Astrocyte of the spinal cord (primary cell): ENCODE measurements around the gene ZSCAN20.
"Not testable (repeated sequence)": the region's sequence is repeated elsewhere in the genome, so short reads cannot be mapped to it uniquely, and the experiment has no call there.

Experiments used
- DNase-seq: peaks from one replicate; pipeline ENCODE4 v3.0.0; 2011; ENCODE audit warnings: low read depth, low spot score
- H3K4me3 ChIP-seq: 2 replicates; pipeline ENCODE4 v1.5.1; 2011; ENCODE audit warnings: low read depth, mild to moderate bottlenecking, low read length, moderate library complexity
- in situ Hi-C: cut with HindIII; loops from 2 replicates; pipeline ENCODE4 v1.10.0; 2017; ENCODE audit warnings: low sequenced_read_pairs
- TF ChIP-seq, protein P1 (sequence below): IDR thresholded peaks from 2 replicates; pipeline ENCODE4 v1.5.1; 2012; ENCODE audit warnings: low read depth, mild to moderate bottlenecking, low read length, inconsistent platforms

Gene ZSCAN20

DNA sequence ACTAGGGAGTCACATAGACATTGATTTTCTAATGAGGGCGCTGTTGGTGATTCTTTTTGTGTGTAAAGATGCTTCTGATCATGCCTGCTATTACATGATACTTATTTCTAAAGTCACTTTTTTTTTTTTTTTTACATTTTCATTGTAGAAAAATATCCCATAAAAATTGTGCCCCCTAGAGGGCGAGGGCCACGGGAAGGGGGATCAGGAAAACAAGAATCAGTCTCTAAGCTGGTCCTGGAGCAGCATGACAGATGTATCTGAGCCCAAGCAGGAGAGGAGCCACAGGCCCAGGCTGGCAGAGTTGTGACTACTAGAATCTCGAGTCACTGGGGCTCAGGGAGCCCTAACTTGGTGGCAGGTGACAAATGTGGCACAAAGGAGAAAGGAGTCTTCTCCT lies 28.1 kb downstream of the ZSCAN20 start:
- no peak for DNase-seq
- H3K4me3 ChIP-seq = no peak overlapping the region
- in situ Hi-C loops = no loop called here
- TF ChIP-seq, protein P1, sequence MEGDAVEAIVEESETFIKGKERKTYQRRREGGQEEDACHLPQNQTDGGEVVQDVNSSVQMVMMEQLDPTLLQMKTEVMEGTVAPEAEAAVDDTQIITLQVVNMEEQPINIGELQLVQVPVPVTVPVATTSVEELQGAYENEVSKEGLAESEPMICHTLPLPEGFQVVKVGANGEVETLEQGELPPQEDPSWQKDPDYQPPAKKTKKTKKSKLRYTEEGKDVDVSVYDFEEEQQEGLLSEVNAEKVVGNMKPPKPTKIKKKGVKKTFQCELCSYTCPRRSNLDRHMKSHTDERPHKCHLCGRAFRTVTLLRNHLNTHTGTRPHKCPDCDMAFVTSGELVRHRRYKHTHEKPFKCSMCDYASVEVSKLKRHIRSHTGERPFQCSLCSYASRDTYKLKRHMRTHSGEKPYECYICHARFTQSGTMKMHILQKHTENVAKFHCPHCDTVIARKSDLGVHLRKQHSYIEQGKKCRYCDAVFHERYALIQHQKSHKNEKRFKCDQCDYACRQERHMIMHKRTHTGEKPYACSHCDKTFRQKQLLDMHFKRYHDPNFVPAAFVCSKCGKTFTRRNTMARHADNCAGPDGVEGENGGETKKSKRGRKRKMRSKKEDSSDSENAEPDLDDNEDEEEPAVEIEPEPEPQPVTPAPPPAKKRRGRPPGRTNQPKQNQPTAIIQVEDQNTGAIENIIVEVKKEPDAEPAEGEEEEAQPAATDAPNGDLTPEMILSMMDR = peak; percentile 30

DNA sequence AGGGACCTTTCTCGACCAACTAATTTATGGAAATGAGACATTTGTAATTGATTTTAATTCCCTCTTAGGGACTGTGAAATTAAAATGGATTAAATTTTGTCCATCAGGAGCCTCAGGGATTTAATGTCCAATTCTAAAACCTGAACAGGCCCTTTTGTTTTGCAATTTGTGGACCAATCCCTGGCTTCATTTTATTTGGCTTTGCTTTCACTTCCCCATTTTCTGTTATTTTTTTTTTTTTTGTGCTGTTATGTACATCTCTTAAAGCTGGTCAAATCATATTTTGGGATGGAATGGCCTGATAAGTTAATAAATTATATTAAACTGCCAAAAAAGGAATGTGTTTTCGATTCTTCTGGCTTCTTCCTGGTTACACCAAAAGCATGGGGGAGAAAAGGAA lies 28.9 kb downstream of the ZSCAN20 start:
- TF ChIP-seq, protein P1 = no peak
- DNase-seq = no peak
- H3K4me3 ChIP-seq = no peak overlapping the region
- in situ Hi-C loops = no loop called here

DNA sequence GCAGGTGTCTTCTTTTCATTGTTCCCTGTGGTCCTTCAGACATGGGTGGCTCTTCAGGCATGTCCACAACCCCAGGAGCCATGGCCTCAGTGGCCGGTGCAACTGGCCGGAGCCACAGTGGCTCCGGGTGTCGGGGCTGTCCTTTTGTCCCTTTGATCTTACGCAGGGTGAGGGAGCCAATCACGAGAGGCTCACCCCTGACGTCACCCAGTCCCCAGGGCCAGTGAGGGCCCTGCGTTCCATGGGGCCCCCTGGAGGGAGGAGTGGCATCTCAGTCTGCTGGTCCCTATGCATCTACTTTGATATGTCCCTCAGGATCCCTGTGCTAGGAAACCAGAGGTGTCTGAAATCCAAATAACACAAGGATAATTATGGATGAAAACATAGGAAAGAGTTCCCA lies 29.3 kb downstream of the ZSCAN20 start:
- H3K4me3 ChIP-seq = no peak overlapping the region
- in situ Hi-C loops = no loop called here
- TF ChIP-seq, protein P1 = no peak
- DNase-seq = no peak

DNA sequence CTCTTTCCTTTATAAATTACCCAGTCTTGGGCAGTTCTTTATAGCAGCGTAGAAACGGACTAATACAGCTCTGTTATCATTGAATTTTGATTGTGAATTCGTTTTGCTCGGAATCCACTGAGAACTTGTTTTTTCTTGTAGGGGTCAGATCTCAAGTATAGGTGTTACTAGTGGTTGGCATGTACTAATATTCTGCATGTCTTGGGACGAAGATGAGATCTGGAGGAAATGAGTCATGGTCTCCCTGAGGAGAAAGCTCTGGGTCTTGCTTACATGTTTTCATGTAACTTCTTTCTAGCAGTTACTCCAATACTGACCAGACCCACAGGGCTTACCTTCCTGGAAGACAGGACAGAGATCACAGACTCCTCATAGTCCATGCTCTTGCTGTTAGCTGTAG lies 30.3 kb downstream of the ZSCAN20 start:
- TF ChIP-seq, protein P1 = no peak
- in situ Hi-C loops = no loop called here
- DNase-seq = peak; percentile 54

DNA sequence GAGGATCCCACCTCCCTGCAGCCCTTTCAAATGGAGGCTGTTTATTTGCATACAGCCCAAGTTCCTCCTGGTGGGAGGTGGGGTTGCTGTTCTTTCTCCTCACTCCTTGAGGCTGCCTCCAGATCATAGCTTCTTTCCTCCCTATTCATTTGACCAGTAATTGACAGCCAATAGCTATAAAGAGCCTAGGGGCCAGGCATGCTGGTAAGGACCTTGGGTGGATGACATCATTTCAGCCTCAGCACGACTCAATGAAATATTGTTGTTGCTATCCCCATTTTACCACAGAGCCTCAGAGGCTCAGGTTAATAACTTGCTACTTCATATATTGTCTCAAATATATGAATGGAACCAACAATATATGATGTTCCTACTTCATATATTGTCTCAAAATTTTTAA lies 31.1 kb downstream of the ZSCAN20 start:
- in situ Hi-C loops = no loop called here

More for the DNA sequence above, 30.3 kb downstream of the ZSCAN20 start:
- H3K4me3 ChIP-seq = no peak overlapping the region

DNA sequence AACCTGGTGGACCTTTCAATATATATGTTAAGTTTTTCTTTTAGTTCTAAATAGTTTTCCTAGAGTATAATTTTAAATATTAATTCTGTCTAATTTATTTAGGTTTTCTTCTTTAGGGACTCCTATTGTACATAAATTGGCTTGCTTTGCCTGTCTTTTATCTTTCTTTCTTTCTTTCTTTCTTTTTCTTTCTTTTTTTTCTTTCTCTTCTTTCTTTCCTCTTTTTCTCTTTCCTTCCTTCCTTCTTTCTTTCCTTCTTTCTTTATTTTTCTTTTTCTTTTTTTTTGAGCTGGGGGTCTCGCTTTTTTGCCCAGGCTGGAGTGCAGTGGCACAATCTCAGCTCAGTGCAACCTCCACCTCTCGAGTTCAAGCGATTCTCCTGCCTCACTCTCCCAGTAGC lies 35.2 kb downstream of the ZSCAN20 start:
- TF ChIP-seq, protein P1 = no peak
- DNase-seq = no peak
- no peak overlapping the region for H3K4me3 ChIP-seq
- in situ Hi-C loops = no loop called here

More for the DNA sequence above, 31.1 kb downstream of the ZSCAN20 start:
- no peak for DNase-seq
- no peak overlapping the region for H3K4me3 ChIP-seq
- TF ChIP-seq, protein P1 = no peak

DNA sequence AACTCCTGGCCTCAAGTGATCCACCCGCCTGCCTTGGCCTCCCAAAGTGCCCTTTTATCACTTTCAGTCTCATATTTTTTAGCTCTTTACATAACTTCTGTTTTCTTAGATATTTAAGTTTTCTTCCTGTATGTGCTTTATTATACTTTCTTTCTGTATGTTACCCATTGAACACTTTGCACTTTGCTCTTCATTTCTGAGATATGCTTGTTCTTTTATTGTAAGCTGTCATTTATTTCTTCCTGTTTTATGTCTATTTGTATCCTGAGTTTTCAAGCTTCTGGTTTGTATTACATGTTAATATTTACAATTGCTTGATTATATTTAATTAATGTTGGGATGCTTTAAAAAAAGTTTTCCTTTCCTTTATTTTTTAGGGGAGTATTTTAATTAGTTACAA lies 35.7 kb downstream of the ZSCAN20 start:
- DNase-seq = no peak
- no peak overlapping the region for H3K4me3 ChIP-seq
- TF ChIP-seq, protein P1 = no peak
- in situ Hi-C loops = no loop called here

DNA sequence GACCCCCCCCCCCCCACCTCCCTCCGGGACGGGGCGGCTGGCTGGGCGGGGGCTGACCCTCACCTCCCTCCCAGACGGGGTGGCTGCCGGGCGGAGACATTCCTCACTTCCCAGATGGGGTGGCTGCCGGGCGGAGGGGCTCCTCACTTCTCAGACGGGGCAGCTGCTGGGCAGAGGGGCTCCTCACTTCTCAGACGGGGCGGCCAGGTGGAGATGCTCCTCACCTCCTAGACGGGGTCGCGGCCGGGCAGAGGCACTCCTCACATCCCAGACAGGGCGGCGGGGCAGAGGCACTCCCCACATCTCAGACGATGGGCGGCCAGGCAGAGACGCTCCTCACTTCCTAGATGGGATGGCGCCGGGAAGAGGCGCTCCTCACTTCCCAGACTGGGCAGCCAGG lies 36.8 kb downstream of the ZSCAN20 start:
- DNase-seq, in situ Hi-C loops, H3K4me3 ChIP-seq: not testable (repeated sequence)
